ENCODE results near the gene ZNF519.
"Not testable (repeated sequence)": the region's sequence is repeated elsewhere in the genome, so short reads cannot be mapped to it uniquely, and the experiment has no call there.

DNA sequence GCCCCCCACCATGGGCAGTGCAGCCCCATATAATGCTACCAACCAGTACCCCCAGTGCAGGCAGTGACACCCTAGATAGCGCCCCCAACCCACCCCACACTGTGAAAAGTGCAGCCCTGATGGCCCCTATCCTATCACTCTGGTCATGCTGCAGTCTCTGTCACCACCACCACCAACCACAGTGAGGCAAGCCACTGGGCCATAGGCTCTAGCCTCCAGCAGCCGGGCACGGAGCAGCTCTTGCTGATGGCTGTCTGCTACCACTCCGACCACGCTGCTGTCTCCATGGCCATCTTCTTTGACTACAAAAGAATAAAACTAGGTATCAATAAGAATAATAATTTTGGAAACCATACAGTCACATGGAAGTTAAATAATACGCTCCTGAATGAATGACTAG is 43.2 kb upstream of the ZNF519 start:
- not testable (repeated sequence) for TF ChIP-seq CTCF (IDR thresholded peaks at IDR 0.05); EZH2 (IDR thresholded peaks at IDR 0.05; ENCODE audit: borderline replicate concordance, insufficient read depth, low read depth, low read length, poor library complexity, severe bottlenecking)
